OCI-LY7 (cell line): ENCODE data around the gene GTF2F1. TPM values are rescaled to one million over a fixed set of nuclear protein-coding genes. Genes with fewer than 3 reads are reported as not detected.

ENCODE experiments used
- BruUV-seq: library from RNA; stranded (reverse); fragments of 400-500 nt; replicated peaks from 2 replicates; lab custom pipeline; 2021; lab: Mats Ljungman, UMichigan
- CTCF ChIA-PET: fragments of 300-600 bp; sonication (Branson Sonifier 250); formaldehyde crosslinking; loops from one replicate; lab custom pipeline; 2022; ENCODE audit warnings: antibody characterized with exemption; ENCODE audit not compliant: unreplicated experiment; lab: Charles Lee
- POLR2A ChIA-PET: fragments of 300-600 bp; sonication (Branson Sonifier 250); formaldehyde crosslinking; loops from one replicate; lab custom pipeline; 2022; ENCODE audit warnings: antibody characterized with exemption; lab: Charles Lee
- DNase-seq: peaks from one replicate; pipeline ENCODE4 v3.0.0-alpha.2; 2015; ENCODE audit warnings: low spot score
- H2AFZ ChIP-seq: fragments of 200-600 bp; sonication (generic), shearing (Covaris generic); 2 replicates; pipeline ENCODE4 v1.6.1; 2014; ENCODE audit warnings: mild to moderate bottlenecking, antibody characterized with exemption, low read length, moderate library complexity
- H3K27ac ChIP-seq: fragments of 200-600 bp; sonication (generic); 2 replicates; pipeline ENCODE4 v1.5.1; 2014; ENCODE audit warnings: mixed run types, low read depth, mild to moderate bottlenecking, moderate library complexity, low read length, inconsistent platforms; ENCODE audit not compliant: poor library complexity, severe bottlenecking
- H3K36me3 ChIP-seq: fragments of 200-600 bp; sonication (generic); 2 replicates; pipeline ENCODE4 v1.6.1; 2014; ENCODE audit warnings: mild to moderate bottlenecking, antibody characterized with exemption, low read length, moderate library complexity, mixed read lengths; ENCODE audit not compliant: insufficient read depth
- H3K4me1 ChIP-seq: fragments of 200-600 bp; sonication (generic); 2 replicates; pipeline ENCODE4 v1.5.1; 2014; ENCODE audit warnings: mild to moderate bottlenecking, low read length; ENCODE audit not compliant: insufficient read depth, poor library complexity, severe bottlenecking
- H3K4me2 ChIP-seq: fragments of 200-600 bp; sonication (generic); 2 replicates; pipeline ENCODE4 v1.6.1; 2014; ENCODE audit warnings: mild to moderate bottlenecking, low read length
- H3K4me3 ChIP-seq: fragments of 200-600 bp; sonication (generic); 2 replicates; pipeline ENCODE4 v1.5.1; 2014; ENCODE audit warnings: mild to moderate bottlenecking, low read depth, low read length; ENCODE audit not compliant: poor library complexity, severe bottlenecking
- H3K79me2 ChIP-seq: fragments of 200-600 bp; sonication (generic); 2 replicates; pipeline ENCODE4 v1.6.1; 2016; ENCODE audit warnings: low read depth, mild to moderate bottlenecking, low read length, moderate library complexity, mixed read lengths; ENCODE audit not compliant: insufficient read depth
- H3K9me2 ChIP-seq: fragments of 200-600 bp; sonication (generic); 2 replicates; pipeline ENCODE4 v1.6.1; 2016; ENCODE audit warnings: mild to moderate bottlenecking, low read length, mixed read lengths; ENCODE audit not compliant: insufficient read depth
- H3K9me3 ChIP-seq: fragments of 200-600 bp; sonication (generic); 2 replicates; pipeline ENCODE4 v1.6.1; 2014; ENCODE audit warnings: mild to moderate bottlenecking, mixed run types, low read length, mixed read lengths
- H4K20me1 ChIP-seq: fragments of 200-600 bp; sonication (generic); 2 replicates; pipeline ENCODE4 v1.6.1; 2014; ENCODE audit warnings: mild to moderate bottlenecking, antibody characterized with exemption, low read length, moderate library complexity, mixed read lengths; ENCODE audit not compliant: insufficient read depth
- EZH2phosphoT487 ChIP-seq: fragments of 200-600 bp; sonication (generic); IDR thresholded peaks from 2 replicates; pipeline ENCODE4 v1.6.1; 2018; ENCODE audit warnings: low read depth, borderline replicate concordance, mild to moderate bottlenecking, mixed run types, antibody characterized with exemption, low read length, moderate library complexity, mixed read lengths
- intact Hi-C: fragments of 100-400 bp; cut with micrococcal nuclease; formaldehyde crosslinking; loops from one replicate; pipeline ENCODE4 v1.10.0; 2022; ENCODE audit not compliant: unreplicated experiment
- total RNA-seq, 2 experiments: library from RNA; depleted of rRNA in 1 of 2; stranded (reverse); fragments of >200 nt in 1 of 2; shearing (Covaris generic) in 1 of 2; gene quantifications; 2 replicates each; pipeline ENCODE4 v1.2.3, GENCODE V29; 2014 to 2022
- TF ChIP-seq, protein P1 (sequence below): fragments of 200-600 bp; sonication (generic); conservative IDR thresholded peaks from 2 replicates; pipeline ENCODE4 v1.5.1; 2014; ENCODE audit warnings: mild to moderate bottlenecking, antibody characterized with exemption, low read length, moderate library complexity, mixed read lengths

GTF2F1 gene
- total RNA-seq, 2 experiments from 2014 or later, result 31.1 to 43.2 TPM

- intact Hi-C loops, result no loop called here
- no peaks in the 10 kb centered on the region for H3K9me2 ChIP-seq
- H3K4me3 ChIP-seq, result no peak overlapping the region
- CTCF ChIA-PET, result no interaction called here
- no peak overlapping the region for H3K27ac ChIP-seq
- H4K20me1 ChIP-seq, result no peaks in the 10 kb centered on the region
- no peak overlapping the region for H2AFZ ChIP-seq
- H3K36me3 ChIP-seq, result peaks cover 56% of the 10 kb centered on the region
- POLR2A ChIA-PET, result no interaction called here
- H3K9me3 ChIP-seq, result no peaks in the 10 kb centered on the region
- peaks cover 9% of the 10 kb centered on the region for H3K4me1 ChIP-seq
- no peaks in the 10 kb centered on the region for H3K79me2 ChIP-seq
- BruUV-seq, result no TSS peak
- no peak for DNase-seq
- no peak overlapping the region for H3K4me2 ChIP-seq
- no peak for TF ChIP-seq EZH2phosphoT487
- TF ChIP-seq, protein P1, sequence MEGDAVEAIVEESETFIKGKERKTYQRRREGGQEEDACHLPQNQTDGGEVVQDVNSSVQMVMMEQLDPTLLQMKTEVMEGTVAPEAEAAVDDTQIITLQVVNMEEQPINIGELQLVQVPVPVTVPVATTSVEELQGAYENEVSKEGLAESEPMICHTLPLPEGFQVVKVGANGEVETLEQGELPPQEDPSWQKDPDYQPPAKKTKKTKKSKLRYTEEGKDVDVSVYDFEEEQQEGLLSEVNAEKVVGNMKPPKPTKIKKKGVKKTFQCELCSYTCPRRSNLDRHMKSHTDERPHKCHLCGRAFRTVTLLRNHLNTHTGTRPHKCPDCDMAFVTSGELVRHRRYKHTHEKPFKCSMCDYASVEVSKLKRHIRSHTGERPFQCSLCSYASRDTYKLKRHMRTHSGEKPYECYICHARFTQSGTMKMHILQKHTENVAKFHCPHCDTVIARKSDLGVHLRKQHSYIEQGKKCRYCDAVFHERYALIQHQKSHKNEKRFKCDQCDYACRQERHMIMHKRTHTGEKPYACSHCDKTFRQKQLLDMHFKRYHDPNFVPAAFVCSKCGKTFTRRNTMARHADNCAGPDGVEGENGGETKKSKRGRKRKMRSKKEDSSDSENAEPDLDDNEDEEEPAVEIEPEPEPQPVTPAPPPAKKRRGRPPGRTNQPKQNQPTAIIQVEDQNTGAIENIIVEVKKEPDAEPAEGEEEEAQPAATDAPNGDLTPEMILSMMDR, result no peak
Measured at GRCh38 chr19:6378486-6378885, 14.5 kb downstream of the GTF2F1 start.

GRCh38 chr19:6378041-6378440 lies 14.9 kb downstream of the GTF2F1 start:
- Histone ChIP-seq H3K27ac (no peak overlapping the region), H3K36me3 (peaks cover 51% of the 10 kb centered on the region), H2AFZ (no peak overlapping the region), H3K4me1 (peaks cover 9% of the 10 kb centered on the region), H3K9me2 (no peaks in the 10 kb centered on the region), H3K9me3 (no peaks in the 10 kb centered on the region), H3K4me2 (no peak overlapping the region), H4K20me1 (no peaks in the 10 kb centered on the region), H3K79me2 (no peaks in the 10 kb centered on the region), H3K4me3 (no peak overlapping the region)
- no peak for DNase-seq
- intact Hi-C loops, result no loop called here
- ChIA-PET CTCF (no interaction called here), POLR2A (no interaction called here)
- BruUV-seq, result no TSS peak
- no peak for TF ChIP-seq EZH2phosphoT487
- TF ChIP-seq, protein P1, result no peak

DNA sequence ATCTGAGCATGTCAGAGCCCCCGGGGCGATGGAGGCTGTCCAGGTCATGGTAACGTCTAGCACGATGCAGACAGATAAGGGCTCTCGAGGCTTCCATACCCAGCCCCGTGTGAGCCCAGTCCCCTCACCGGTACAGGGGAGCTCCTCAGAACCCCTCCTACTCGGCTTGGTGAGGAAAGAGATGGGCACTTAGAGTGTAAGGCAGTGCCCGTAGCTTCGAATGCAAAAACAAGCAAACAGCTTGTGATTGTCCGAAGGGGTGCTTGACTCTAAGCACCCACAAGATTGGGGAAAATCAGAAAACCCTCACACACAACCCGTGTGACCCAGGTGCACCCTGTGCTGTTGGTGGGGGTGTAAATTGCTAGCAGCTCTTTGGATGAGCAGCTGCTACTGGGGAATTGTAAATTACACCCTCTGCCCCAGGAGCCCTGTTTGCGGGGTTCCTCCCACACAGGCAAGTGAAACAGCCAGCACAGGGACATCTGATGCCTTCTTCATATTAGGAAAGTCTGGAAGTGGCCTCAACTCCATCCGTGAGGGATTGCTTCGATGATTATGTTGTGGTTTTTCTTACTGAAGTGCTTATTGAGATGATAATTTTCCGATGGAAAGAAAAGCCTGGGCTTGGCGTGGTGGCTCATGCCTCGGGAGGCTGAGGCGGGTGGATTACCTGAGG lies 16.3 kb downstream of the GTF2F1 start:
- H3K27ac ChIP-seq, result no peak overlapping the region
- intact Hi-C loops, result no loop called here
- H3K4me1 ChIP-seq, result peaks cover 13% of the 10 kb centered on the region
- H3K36me3 ChIP-seq, result peaks cover 39% of the 10 kb centered on the region
- no TSS peak for BruUV-seq
- no peak overlapping the region for H3K4me3 ChIP-seq
- H3K79me2 ChIP-seq, result no peaks in the 10 kb centered on the region
- no peaks in the 10 kb centered on the region for H3K9me2 ChIP-seq
- no peaks in the 10 kb centered on the region for H3K9me3 ChIP-seq
- ChIA-PET POLR2A (no interaction called here), CTCF (no interaction called here)
- DNase-seq, result no peak
- H2AFZ ChIP-seq, result no peak overlapping the region
- H3K4me2 ChIP-seq, result no peak overlapping the region
- H4K20me1 ChIP-seq, result no peaks in the 10 kb centered on the region
- no peak for TF ChIP-seq EZH2phosphoT487
- TF ChIP-seq, protein P1, result no peak
